ENCODE measurements around the gene SLC17A3.

Gene SLC17A3

DNA sequence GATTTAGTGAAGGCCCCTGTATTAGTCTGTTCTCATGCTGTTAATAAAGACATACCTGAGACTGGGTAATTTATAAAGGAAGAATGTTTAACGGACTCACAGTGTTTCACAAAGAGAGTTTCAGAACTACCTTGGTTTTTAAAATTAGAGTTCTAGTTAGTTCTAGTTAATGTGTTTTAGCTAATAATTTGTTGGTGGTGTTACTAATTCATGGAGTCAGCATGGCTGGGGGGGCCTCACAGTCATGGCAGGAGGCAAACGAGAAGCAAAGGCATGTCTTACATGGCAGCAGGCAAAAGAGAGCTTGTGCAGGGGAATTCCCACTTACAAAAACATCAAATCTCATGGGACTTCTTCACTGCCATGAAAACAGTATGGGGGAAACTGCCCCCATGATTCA lies 12.0 kb upstream of the SLC17A3 start:
- TF ChIP-seq FOXP2 (optimal IDR thresholded peaks at IDR 0.05; ENCODE audit: borderline replicate concordance, extremely low read depth, extremely low read length, insufficient read depth): no peak

- TF ChIP-seq POLR2AphosphoS5 (IDR thresholded peaks at IDR 0.05; ENCODE audit: low read depth, low read length) (no peak), TAF1 (IDR thresholded peaks at IDR 0.05; ENCODE audit: borderline replicate concordance, insufficient read depth, low read length) (no peak), FOXP2 (optimal IDR thresholded peaks at IDR 0.05; ENCODE audit: borderline replicate concordance, extremely low read depth, extremely low read length, insufficient read depth) (no peak), SIN3A (IDR thresholded peaks at IDR 0.05; ENCODE audit: borderline replicate concordance, insufficient read depth, low read length) (no peak)
- TF ChIP-seq, protein P1, sequence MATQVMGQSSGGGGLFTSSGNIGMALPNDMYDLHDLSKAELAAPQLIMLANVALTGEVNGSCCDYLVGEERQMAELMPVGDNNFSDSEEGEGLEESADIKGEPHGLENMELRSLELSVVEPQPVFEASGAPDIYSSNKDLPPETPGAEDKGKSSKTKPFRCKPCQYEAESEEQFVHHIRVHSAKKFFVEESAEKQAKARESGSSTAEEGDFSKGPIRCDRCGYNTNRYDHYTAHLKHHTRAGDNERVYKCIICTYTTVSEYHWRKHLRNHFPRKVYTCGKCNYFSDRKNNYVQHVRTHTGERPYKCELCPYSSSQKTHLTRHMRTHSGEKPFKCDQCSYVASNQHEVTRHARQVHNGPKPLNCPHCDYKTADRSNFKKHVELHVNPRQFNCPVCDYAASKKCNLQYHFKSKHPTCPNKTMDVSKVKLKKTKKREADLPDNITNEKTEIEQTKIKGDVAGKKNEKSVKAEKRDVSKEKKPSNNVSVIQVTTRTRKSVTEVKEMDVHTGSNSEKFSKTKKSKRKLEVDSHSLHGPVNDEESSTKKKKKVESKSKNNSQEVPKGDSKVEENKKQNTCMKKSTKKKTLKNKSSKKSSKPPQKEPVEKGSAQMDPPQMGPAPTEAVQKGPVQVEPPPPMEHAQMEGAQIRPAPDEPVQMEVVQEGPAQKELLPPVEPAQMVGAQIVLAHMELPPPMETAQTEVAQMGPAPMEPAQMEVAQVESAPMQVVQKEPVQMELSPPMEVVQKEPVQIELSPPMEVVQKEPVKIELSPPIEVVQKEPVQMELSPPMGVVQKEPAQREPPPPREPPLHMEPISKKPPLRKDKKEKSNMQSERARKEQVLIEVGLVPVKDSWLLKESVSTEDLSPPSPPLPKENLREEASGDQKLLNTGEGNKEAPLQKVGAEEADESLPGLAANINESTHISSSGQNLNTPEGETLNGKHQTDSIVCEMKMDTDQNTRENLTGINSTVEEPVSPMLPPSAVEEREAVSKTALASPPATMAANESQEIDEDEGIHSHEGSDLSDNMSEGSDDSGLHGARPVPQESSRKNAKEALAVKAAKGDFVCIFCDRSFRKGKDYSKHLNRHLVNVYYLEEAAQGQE (IDR thresholded peaks at IDR 0.05; ENCODE audit: insufficient read depth in 1 of 2, low read depth in 2 of 2, low read length in 2 of 2): no peak
Measured at GRCh38 chr6:25883991-25884390, 9.9 kb upstream of the SLC17A3 start.

- TF ChIP-seq SIN3A (IDR thresholded peaks at IDR 0.05; ENCODE audit: borderline replicate concordance, insufficient read depth, low read length) (no peak), POLR2AphosphoS5 (IDR thresholded peaks at IDR 0.05; ENCODE audit: low read depth, low read length) (no peak), TAF1 (IDR thresholded peaks at IDR 0.05; ENCODE audit: borderline replicate concordance, insufficient read depth, low read length) (no peak), FOXP2 (optimal IDR thresholded peaks at IDR 0.05; ENCODE audit: borderline replicate concordance, extremely low read depth, extremely low read length, insufficient read depth) (no peak)
- TF ChIP-seq, protein P1 (IDR thresholded peaks at IDR 0.05; ENCODE audit: insufficient read depth in 1 of 2, low read depth in 2 of 2, low read length in 2 of 2): no peak
Measured at GRCh38 chr6:25883536-25883935, 9.5 kb upstream of the SLC17A3 start.

DNA sequence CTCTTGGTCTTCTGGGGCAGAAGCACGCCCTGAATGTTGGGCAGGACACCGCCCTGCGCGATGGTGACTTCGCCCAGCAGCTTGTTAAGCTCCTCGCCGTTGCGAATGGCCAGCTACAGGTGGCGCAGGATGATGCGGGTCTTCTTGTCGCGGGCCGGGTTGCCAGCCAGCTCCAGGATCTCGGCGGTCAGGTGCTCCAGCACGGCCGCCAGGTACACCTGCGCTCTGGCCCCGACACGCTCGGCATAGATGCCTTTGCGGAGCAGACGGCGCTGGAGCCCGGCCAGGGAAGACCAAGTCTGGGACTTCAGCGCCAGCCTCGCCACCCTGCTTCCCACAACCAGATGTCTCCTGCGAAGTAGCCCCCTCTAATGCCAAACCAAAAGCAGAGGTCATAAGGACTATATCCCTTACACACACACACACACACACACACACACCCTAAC lies 8.0 kb upstream of the SLC17A3 start:
- TF ChIP-seq FOXP2 (optimal IDR thresholded peaks at IDR 0.05; ENCODE audit: borderline replicate concordance, extremely low read depth, extremely low read length, insufficient read depth) (no peak), TAF1 (IDR thresholded peaks at IDR 0.05; ENCODE audit: borderline replicate concordance, insufficient read depth, low read length) (no peak), POLR2AphosphoS5 (IDR thresholded peaks at IDR 0.05; ENCODE audit: low read depth, low read length) (no peak), SIN3A (IDR thresholded peaks at IDR 0.05; ENCODE audit: borderline replicate concordance, insufficient read depth, low read length) (no peak)
- TF ChIP-seq, protein P1 (IDR thresholded peaks at IDR 0.05; ENCODE audit: insufficient read depth in 1 of 2, low read depth in 2 of 2, low read length in 2 of 2): no peak

DNA sequence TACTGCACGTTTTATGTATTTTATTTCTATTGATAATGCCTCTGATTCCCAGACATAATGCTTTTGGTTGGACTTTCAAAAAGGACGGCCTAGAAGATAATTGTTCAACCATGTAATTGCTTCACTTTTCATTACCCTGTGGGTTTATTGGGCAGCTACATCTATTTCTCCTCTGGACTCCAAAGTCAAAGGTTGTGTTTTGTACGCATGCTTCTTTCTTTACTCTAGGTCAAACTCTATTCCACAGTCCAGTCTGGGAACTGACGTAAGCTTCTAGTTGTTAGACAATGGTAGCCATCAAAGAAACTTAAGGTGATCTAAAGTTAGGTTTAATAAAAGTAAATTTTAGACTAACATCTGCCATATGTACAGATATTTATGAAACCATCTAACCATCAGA lies 6.6 kb upstream of the SLC17A3 start:
- TF ChIP-seq FOXP2 (optimal IDR thresholded peaks at IDR 0.05; ENCODE audit: borderline replicate concordance, extremely low read depth, extremely low read length, insufficient read depth): no peak
- TF ChIP-seq TAF1 (IDR thresholded peaks at IDR 0.05; ENCODE audit: borderline replicate concordance, insufficient read depth, low read length): no peak
- TF ChIP-seq, protein P1 (IDR thresholded peaks at IDR 0.05; ENCODE audit: insufficient read depth in 1 of 2, low read depth in 2 of 2, low read length in 2 of 2): no peak
- TF ChIP-seq SIN3A (IDR thresholded peaks at IDR 0.05; ENCODE audit: borderline replicate concordance, insufficient read depth, low read length): no peak
- no peak for TF ChIP-seq POLR2AphosphoS5 (IDR thresholded peaks at IDR 0.05; ENCODE audit: low read depth, low read length)

All from PFSK-1 (cell line).